GM21423 (cell line): ENCODE results near the gene CERS5.

Experiments
- ATAC-seq: cut with Tn5 transposase; IDR thresholded peaks from one replicate; pipeline ENCODE4 v1.9.1; 2021; ENCODE audit warnings: mild to moderate bottlenecking, moderate library complexity; ENCODE audit not compliant: unreplicated experiment

The CERS5 gene

DNA sequence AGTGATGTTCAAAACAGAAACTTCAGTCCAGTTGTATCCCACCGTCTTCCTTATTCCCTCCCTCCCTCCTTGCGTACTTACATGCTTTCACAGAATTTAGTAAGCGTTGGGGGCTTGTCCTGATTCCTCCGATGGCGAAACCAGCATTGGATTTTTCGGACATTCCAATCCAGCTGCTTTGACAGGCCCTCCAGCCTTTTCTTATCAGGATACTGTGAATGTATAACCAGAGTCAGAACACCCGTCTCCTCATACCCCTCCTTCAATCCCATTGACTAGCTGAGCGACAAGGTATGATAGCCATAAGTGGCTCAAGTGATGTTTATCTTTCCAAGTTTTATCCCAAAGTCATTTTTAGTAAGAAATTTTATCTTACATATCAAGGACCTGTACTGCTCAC is 24.2 kb downstream of the CERS5 start:
- ATAC-seq = no peak

- ATAC-seq = no peak
These were observed 34.5 kb downstream of the CERS5 start for GRCh38 chr12:50132505-50133135.

- no peak for ATAC-seq
These were observed 37.9 kb downstream of the CERS5 start for GRCh38 chr12:50129290-50129689.

DNA sequence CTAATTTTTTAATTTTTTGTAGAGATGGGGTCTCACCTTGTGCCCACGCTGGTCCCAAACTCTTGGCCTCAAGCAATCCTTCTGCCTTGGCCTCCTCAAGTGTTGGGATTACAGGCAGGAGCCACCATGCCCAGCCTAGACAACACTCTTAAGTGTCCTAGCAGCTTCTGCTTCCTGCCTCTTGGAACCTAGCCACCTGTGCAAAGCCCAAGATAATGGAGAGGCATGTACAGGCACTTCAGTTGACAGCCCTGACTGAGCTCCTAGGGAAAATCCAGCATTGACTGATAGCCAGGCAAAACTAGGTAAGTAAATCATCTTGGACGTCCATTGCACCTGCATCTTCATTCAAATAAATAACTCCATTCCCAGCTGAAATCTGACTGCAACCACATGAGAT is 39.6 kb downstream of the CERS5 start:
- ATAC-seq = no peak

DNA sequence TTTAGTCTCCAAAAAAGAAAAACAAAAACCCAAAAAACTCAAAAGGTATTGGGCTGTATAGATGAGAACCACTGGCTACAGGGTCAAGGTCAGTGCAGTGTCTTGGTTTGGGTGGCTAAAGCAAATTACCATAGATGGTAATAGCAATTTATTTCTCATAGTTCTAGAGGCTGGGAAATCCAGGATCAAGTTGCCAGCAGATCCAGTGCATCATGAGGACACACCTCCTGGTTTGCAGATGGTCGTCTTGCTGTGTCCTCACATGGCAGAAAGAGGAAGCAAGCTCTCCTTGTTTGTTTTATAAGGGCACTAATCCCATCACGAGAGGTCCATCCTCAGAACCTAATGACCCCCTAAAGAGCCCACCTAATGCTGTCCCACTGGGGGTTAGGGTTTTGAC is 44.0 kb downstream of the CERS5 start:
- ATAC-seq = no peak

GRCh38 chr12:50121641-50122040 is 45.5 kb downstream of the CERS5 start:
- ATAC-seq = no peak

DNA sequence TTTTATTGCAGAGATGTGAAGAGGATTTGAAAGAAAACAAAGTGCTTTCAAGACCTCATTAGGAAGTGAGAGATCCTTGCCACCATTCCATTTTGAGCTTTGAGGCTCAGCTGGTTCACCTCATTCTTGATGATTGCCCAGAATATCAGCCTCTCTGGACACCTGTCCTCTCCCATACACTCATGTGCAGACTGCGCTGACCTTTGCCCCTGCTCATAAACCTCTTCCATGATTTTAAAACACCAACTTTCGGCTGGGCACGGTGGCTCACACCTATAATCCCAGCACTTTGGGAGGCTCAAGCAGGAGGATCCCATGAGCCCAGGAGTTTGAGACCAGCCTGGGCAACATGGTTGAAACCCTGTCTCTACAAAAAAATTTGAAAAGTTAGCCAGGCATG is 46.2 kb downstream of the CERS5 start:
- no peak for ATAC-seq

DNA sequence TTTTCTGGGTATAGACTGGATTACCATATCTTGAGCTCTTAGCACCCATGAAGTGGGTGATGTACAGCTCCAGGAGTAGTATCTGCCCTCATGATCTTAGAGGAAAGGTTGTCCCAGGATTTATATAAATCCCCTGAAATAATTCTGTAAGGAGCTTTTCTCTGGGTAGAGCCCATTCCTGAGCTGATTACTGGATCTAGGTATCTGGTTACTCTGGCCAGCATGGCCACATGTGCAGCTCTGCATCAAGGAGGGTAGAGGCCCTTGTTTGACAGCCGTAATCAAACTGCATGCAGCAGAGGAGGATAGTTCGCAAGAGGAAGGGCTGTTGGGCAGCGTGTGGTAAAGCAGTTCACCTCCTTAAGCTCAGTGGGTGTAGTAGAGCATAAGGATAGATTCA is 46.6 kb downstream of the CERS5 start:
- ATAC-seq = no peak

GRCh38 chr12:50119387-50119786 is 47.8 kb downstream of the CERS5 start:
- ATAC-seq = no peak

- ATAC-seq = no peak
These were observed 50.0 kb downstream of the CERS5 start for GRCh38 chr12:50117057-50117622.

GRCh38 chr12:50112456-50113218 is 54.5 kb downstream of the CERS5 start:
- no peak for ATAC-seq

DNA sequence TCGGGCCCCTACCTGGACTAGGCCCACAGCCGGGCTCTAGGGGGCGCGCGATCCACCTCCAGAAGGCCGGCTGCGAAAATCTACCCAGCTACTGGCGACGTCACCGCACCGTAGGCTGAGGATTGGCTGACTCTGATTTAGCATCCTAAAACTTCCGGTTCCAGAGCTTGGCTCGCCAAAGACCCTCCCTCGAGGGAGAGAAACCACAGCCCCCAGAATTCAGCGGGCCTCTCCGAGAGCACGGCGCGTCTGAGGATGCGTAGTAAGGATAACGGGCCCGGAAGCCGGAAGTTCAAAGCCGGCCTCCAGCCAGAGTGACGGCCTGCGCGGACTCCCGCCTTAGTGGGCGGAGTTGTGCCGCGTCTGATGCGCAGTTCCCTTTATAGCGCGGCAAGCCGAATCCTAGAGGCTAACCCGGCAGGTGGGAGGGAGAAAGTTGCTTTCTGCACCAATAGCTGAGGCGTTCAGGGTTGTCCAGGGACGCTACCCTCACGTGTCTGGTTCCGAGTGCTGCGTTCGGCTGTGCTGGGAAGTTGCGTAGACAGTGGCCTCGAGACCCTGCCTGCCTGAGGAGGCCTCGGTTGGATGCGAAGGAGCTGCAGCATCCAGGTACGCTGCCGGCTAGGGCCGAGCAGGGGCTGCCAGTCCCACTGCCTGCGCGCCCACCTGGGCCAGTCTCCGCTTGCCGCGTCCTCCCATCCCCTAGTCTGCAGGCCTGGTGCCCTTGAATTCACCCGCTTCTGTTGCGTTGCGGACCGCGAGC is 55.3 kb downstream of the CERS5 start, which contains the start of gene COX14:
TSS of gene COX14 (plus strand) at position 544 of the 763 bp plus-strand sequence. CDS start 7,808 bp downstream, outside the sequence.
- ATAC-seq = peak; percentile 81

DNA sequence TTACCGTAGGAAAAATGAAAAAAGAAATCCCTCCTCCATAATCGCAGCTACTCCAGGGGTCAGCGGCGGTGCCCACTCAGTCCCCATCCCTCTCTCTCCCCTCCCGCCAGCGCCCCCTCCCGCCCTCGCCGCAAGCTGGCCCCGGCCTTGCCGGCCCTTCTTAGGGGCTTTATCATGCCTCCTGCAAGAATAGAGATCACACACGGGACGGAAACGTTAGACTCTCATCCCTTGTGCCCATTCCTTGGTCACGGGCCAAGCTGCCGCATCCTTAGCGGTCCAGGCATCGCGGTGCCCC is 55.8 kb downstream of the CERS5 start:
- no peak for ATAC-seq

GRCh38 chr12:50110762-50111351 is 56.3 kb downstream of the CERS5 start:
- ATAC-seq = no peak

- ATAC-seq = no peak
These were observed 56.9 kb downstream of the CERS5 start for GRCh38 chr12:50110127-50110761.

GRCh38 chr12:50109319-50109718 is 57.9 kb downstream of the CERS5 start:
- ATAC-seq = no peak

DNA sequence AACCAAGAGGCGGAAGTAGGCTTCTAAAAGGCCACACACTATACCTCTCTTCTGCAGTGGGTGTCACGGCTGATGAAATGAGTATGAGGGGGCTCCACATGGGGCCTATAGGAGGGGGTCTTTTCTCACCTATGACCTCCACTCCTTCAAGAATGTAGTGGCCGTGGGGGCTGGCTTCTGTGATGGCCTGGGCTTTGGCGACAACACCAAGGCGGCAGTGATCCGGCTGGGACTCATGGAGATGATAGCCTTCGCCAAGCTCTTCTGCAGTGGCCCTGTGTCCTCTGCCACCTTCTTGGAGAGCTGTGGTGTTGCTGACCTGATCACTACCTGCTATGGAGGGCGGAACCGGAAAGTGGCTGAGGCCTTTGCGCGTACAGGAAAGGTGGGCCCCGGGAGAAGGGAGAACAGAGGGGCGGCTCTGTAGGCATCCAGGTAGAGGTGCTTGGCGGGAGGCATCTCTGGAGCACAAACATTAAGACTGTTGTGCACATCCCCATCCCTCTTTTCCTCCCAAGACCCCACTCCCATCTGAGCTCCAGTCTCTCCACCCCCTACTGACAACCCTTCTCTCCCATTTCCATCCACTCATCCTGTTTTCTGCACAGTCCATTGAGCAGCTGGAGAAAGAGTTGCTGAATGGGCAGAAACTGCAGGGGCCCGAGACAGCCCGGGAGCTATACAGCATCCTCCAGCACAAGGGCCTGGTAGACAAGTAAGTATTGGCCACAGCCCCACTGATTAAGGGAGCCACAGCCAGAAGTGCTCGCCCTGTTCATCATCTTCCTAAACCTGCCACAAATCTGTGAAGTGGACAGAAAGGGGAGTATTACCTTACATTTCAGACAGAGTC is 59.5 kb downstream of the CERS5 start:
- no peak for ATAC-seq

DNA sequence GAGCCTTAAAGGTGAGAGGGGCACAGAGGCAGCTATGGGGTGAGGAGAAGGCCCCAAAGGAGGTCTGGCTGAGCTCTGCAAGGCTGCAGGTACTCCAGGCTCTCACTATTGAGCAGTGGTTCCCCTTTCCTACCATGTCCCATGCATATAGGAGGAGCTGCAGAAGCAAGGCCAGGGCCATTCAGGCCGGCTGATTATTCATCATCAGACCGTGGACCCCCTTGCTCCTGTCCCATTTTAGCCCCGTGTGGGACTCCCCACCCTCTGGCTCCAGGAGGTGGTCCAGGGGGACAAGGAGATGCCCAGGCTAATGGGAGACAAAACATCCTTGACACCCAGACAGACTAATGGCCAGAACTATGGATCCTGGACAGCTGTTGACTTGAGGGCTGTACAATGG is 60.3 kb downstream of the CERS5 start:
- no peak for ATAC-seq

- ATAC-seq = no peak
These were observed 61.2 kb downstream of the CERS5 start for GRCh38 chr12:50105913-50106450.
